Nephron (organoid): ENCODE data around the gene VEGFD.

Experiments used
- H3K27ac Mint-ChIP-seq, 3 experiments: 2 replicates each; pipeline ENCODE4 v1.8.0; 2020; ENCODE audit warnings: mixed read lengths in 3 of 3, mild to moderate bottlenecking in 2 of 3, moderate library complexity in 1 of 3
- H3K27me3 Mint-ChIP-seq: 2 replicates; pipeline ENCODE4 v1.8.0; 2021; ENCODE audit warnings: low read depth, mild to moderate bottlenecking, moderate library complexity, mixed read lengths
- H3K36me3 Mint-ChIP-seq: 2 replicates; pipeline ENCODE4 v1.8.0; 2020; ENCODE audit warnings: low read depth, mixed read lengths
- H3K4me1 Mint-ChIP-seq: 2 replicates; pipeline ENCODE4 v1.8.0; 2020; ENCODE audit warnings: mixed read lengths
- H3K4me3 Mint-ChIP-seq, 3 experiments: 2 replicates each; pipeline ENCODE4 v1.8.0; 2020; ENCODE audit warnings: mild to moderate bottlenecking in 3 of 3, mixed read lengths in 3 of 3, moderate library complexity in 2 of 3
- H3K9me3 Mint-ChIP-seq: 2 replicates; pipeline ENCODE4 v1.8.0; 2020; ENCODE audit warnings: mixed read lengths
- CTCF ChIP-seq, 3 experiments: fragments of 200-600 bp; sonication (generic); IDR thresholded peaks; one replicate each; pipeline ENCODE4 v1.5.0; 2021; ENCODE audit warnings: antibody characterized with exemption in 3 of 3; ENCODE audit not compliant: unreplicated experiment in 3 of 3

VEGFD gene

GRCh38 chrX:15384304-15384703 lies at the start of gene VEGFD:
Gene VEGFD, minus strand, starts transcription at chrX:15384413. Its CDS starts 467 bp downstream, at chrX:15383946.
- H3K36me3 Mint-ChIP-seq: no peaks in the 10 kb centered on the region

GRCh38 chrX:15430584-15430983 lies 46.4 kb upstream of the VEGFD start:
- Mint-ChIP-seq H3K4me3 (no peak overlapping the region), H3K27me3 (peaks cover 6% of the 10 kb centered on the region), H3K36me3 (peaks cover 13% of the 10 kb centered on the region), H3K4me1 (no peaks in the 10 kb centered on the region), H3K9me3 (peaks cover 9% of the 10 kb centered on the region), H3K27ac (no peak overlapping the region)
- TF ChIP-seq CTCF (IDR thresholded peaks at IDR 0.05; ENCODE audit: unreplicated experiment in 3 of 3): no peak

More at GRCh38 chrX:15384304-15384703, at the start of gene VEGFD:
- no peak for TF ChIP-seq CTCF (IDR thresholded peaks at IDR 0.05; ENCODE audit: unreplicated experiment in 3 of 3)
- Mint-ChIP-seq H3K4me1 (peaks cover 25% of the 10 kb centered on the region), H3K9me3 (no peaks in the 10 kb centered on the region), H3K4me3 (peak within 1 kb of the TSS in 2 of 3 experiments; percentile 64 to 74), H3K27me3 (no peaks in the 10 kb centered on the region), H3K27ac (peak within 1 kb of the TSS; percentile 56 to 76 (median 59))

- Mint-ChIP-seq H3K27ac (no peak overlapping the region), H3K27me3 (peaks cover 3% of the 10 kb centered on the region), H3K4me3 (no peak overlapping the region), H3K9me3 (peaks cover 9% of the 10 kb centered on the region), H3K36me3 (peaks cover 13% of the 10 kb centered on the region), H3K4me1 (no peaks in the 10 kb centered on the region)
- TF ChIP-seq CTCF (IDR thresholded peaks at IDR 0.05; ENCODE audit: unreplicated experiment in 3 of 3): no peak
Observed at GRCh38 chrX:15430076-15430475, 45.9 kb upstream of the VEGFD start.

DNA sequence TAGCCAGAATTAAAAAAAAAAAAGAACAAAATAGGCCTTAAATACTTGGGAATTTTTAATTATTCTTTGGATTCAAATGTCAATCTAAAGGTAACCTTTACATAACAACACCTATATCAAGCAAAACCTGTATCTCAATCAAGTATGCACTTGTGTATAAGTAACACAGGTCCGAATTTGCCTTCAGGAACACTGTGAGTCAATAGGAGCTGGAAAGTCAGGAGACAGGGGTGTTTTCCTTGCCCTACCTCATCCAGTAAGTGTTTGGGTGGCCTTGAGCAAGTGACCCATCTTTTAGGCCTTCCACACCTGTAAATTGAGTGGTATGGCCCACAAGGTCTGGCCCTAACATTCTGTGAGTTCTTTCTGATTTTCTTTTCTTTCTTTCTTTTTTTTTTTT lies 40.8 kb upstream of the VEGFD start:
- no peaks in the 10 kb centered on the region for H3K4me1 Mint-ChIP-seq
- H3K4me3 Mint-ChIP-seq: no peak overlapping the region
- no peak for TF ChIP-seq CTCF (IDR thresholded peaks at IDR 0.05; ENCODE audit: unreplicated experiment in 3 of 3)
- H3K9me3 Mint-ChIP-seq: peaks cover 3% of the 10 kb centered on the region
- H3K36me3 Mint-ChIP-seq: peaks cover 20% of the 10 kb centered on the region
- peaks cover 3% of the 10 kb centered on the region for H3K27me3 Mint-ChIP-seq
- H3K27ac Mint-ChIP-seq: no peak overlapping the region

DNA sequence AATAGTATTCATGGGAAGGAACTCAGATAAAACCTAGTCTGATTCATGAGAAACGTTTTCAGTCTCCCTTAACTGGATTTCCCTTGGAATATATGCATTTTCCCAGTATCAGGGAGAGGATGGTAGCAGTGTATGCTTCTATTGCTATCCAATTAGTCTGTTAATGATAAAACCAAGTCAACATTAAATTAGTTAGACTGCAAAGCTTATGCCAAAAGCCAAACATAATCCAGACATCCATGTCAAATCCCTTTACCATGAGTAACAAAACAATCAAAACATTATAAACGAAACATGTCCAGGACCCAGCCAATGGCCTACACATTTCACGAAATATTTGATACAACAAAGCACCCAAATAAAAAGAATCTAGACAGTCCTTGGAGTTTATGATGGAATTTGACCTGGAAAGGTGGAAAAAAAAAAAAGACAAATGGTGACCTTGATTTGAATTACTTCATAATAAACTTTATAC lies 34.5 kb upstream of the VEGFD start:
- Mint-ChIP-seq H3K4me3 (no peak overlapping the region), H3K4me1 (no peaks in the 10 kb centered on the region), H3K27me3 (no peaks in the 10 kb centered on the region), H3K27ac (no peak overlapping the region), H3K9me3 (peaks cover 21% of the 10 kb centered on the region), H3K36me3 (peaks cover 37% of the 10 kb centered on the region)
- TF ChIP-seq CTCF (IDR thresholded peaks at IDR 0.05; ENCODE audit: unreplicated experiment in 3 of 3): no peak

- H3K36me3 Mint-ChIP-seq: peaks cover 33% of the 10 kb centered on the region
- no peak overlapping the region for H3K27ac Mint-ChIP-seq
- no peaks in the 10 kb centered on the region for H3K27me3 Mint-ChIP-seq
- peaks cover 21% of the 10 kb centered on the region for H3K9me3 Mint-ChIP-seq
- TF ChIP-seq CTCF (IDR thresholded peaks at IDR 0.05; ENCODE audit: unreplicated experiment in 3 of 3): no peak
- no peak overlapping the region for H3K4me3 Mint-ChIP-seq
- H3K4me1 Mint-ChIP-seq: no peaks in the 10 kb centered on the region
Observed at GRCh38 chrX:15418041-15418706, 34.0 kb upstream of the VEGFD start.
